Measurements from ENCODE around the gene THRB.

Gene THRB

GRCh38 chr3:24157106-24157505, 337.5 kb downstream of the THRB start:
- Histone ChIP-seq H2AFZ (ENCODE audit: low read length) (no peak overlapping the region), H2BK12ac (ENCODE audit: low read length) (no peak overlapping the region), H2AK5ac (ENCODE audit: low read depth, low read length) (no peak overlapping the region), H3K27me3 (ENCODE audit: control insufficient read depth in 3 of 3, insufficient read depth in 3 of 3, low read depth in 1 of 3, low read length in 3 of 3) (no peaks in the 10 kb centered on the region), H3K36me3 (replicated peaks in 1 of 2; ENCODE audit: control insufficient read depth in 2 of 2, insufficient read depth in 2 of 2, low read length in 2 of 2) (no peaks in the 10 kb centered on the region), H3K9me3 (replicated peaks in 1 of 2; ENCODE audit: control insufficient read depth in 2 of 2, insufficient read depth in 1 of 2, low read depth in 1 of 2, low read length in 2 of 2) (no peaks in the 10 kb centered on the region), H3K27ac (replicated peaks; ENCODE audit: low read length) (no peak overlapping the region), H3K4me3 (ENCODE audit: low read length in 2 of 2) (no peak overlapping the region), H3K4me1 (ENCODE audit: control insufficient read depth in 2 of 2, insufficient read depth in 1 of 2, low read depth in 1 of 2, low read length in 2 of 2) (no peaks in the 10 kb centered on the region), H3K23ac (ENCODE audit: low read depth, low read length, poor library complexity) (no peak overlapping the region), H3K9ac (ENCODE audit: low read depth, low read length, poor library complexity) (no peak overlapping the region), H2BK5ac (ENCODE audit: low read length) (no peak overlapping the region), H3K14ac (ENCODE audit: low read length) (no peak overlapping the region), H3K4me2 (ENCODE audit: insufficient read depth, low read length, poor library complexity, severe bottlenecking) (no peak overlapping the region), H3K18ac (ENCODE audit: low read length) (no peak overlapping the region), H3K4ac (ENCODE audit: low read length) (no peak overlapping the region), H3K79me1 (ENCODE audit: low read depth, low read length) (no peaks in the 10 kb centered on the region), H4K91ac (ENCODE audit: low read depth, low read length, poor library complexity) (no peak overlapping the region), H4K8ac (ENCODE audit: low read depth, low read length) (no peak overlapping the region), H2BK120ac (ENCODE audit: low read depth, low read length) (no peak overlapping the region), H2BK15ac (ENCODE audit: low read length) (no peak overlapping the region)
- WGBS, 2 donors (ENCODE audit: extremely low coverage in 2 of 2, insufficient read length in 2 of 2, insufficient replicate concordance in 1 of 2) = no CpG with 5 or more reads among the region's 4 CpGs
- no peak for DNase-seq (ENCODE audit: low spot score)

GRCh38 chr3:24156466-24156865, 338.2 kb downstream of the THRB start:
- no peak overlapping the region for H2BK5ac ChIP-seq (ENCODE audit: low read length)
- no peak overlapping the region for H3K4ac ChIP-seq (ENCODE audit: low read length)
- no peaks in the 10 kb centered on the region for H3K27me3 ChIP-seq (ENCODE audit: control insufficient read depth in 3 of 3, insufficient read depth in 3 of 3, low read depth in 1 of 3, low read length in 3 of 3)
- no peaks in the 10 kb centered on the region for H3K79me1 ChIP-seq (ENCODE audit: low read depth, low read length)
- H2AK5ac ChIP-seq (ENCODE audit: low read depth, low read length) = no peak overlapping the region
- no CpG with 5 or more reads among the region's 2 CpGs for WGBS, 2 donors (ENCODE audit: extremely low coverage in 2 of 2, insufficient read length in 2 of 2, insufficient replicate concordance in 1 of 2)
- no peak overlapping the region for H3K27ac ChIP-seq (replicated peaks; ENCODE audit: low read length)
- no peak overlapping the region for H3K23ac ChIP-seq (ENCODE audit: low read depth, low read length, poor library complexity)
- no peaks in the 10 kb centered on the region for H3K4me1 ChIP-seq (ENCODE audit: control insufficient read depth in 2 of 2, insufficient read depth in 1 of 2, low read depth in 1 of 2, low read length in 2 of 2)
- H3K4me2 ChIP-seq (ENCODE audit: insufficient read depth, low read length, poor library complexity, severe bottlenecking) = no peak overlapping the region
- DNase-seq (ENCODE audit: low spot score) = no peak
- no peak overlapping the region for H2BK15ac ChIP-seq (ENCODE audit: low read length)
- no peak overlapping the region for H4K91ac ChIP-seq (ENCODE audit: low read depth, low read length, poor library complexity)
- H3K14ac ChIP-seq (ENCODE audit: low read length) = no peak overlapping the region
- no peaks in the 10 kb centered on the region for H3K9me3 ChIP-seq (replicated peaks in 1 of 2; ENCODE audit: control insufficient read depth in 2 of 2, insufficient read depth in 1 of 2, low read depth in 1 of 2, low read length in 2 of 2)
- no peak overlapping the region for H3K9ac ChIP-seq (ENCODE audit: low read depth, low read length, poor library complexity)
- no peak overlapping the region for H4K8ac ChIP-seq (ENCODE audit: low read depth, low read length)
- no peak overlapping the region for H3K18ac ChIP-seq (ENCODE audit: low read length)
- H2BK120ac ChIP-seq (ENCODE audit: low read depth, low read length) = no peak overlapping the region
- no peak overlapping the region for H2AFZ ChIP-seq (ENCODE audit: low read length)
- no peaks in the 10 kb centered on the region for H3K36me3 ChIP-seq (replicated peaks in 1 of 2; ENCODE audit: control insufficient read depth in 2 of 2, insufficient read depth in 2 of 2, low read length in 2 of 2)
- no peak overlapping the region for H2BK12ac ChIP-seq (ENCODE audit: low read length)
- no peak overlapping the region for H3K4me3 ChIP-seq (ENCODE audit: low read length in 2 of 2)

- Histone ChIP-seq H3K4me1 (ENCODE audit: control insufficient read depth in 2 of 2, insufficient read depth in 1 of 2, low read depth in 1 of 2, low read length in 2 of 2) (no peaks in the 10 kb centered on the region), H3K9ac (ENCODE audit: low read depth, low read length, poor library complexity) (no peak overlapping the region), H3K36me3 (replicated peaks in 1 of 2; ENCODE audit: control insufficient read depth in 2 of 2, insufficient read depth in 2 of 2, low read length in 2 of 2) (no peaks in the 10 kb centered on the region), H3K27ac (replicated peaks; ENCODE audit: low read length) (no peak overlapping the region), H3K4me3 (ENCODE audit: low read length in 2 of 2) (no peak overlapping the region), H3K18ac (ENCODE audit: low read length) (no peak overlapping the region), H4K8ac (ENCODE audit: low read depth, low read length) (no peak overlapping the region), H4K91ac (ENCODE audit: low read depth, low read length, poor library complexity) (no peak overlapping the region), H3K14ac (ENCODE audit: low read length) (no peak overlapping the region), H2BK5ac (ENCODE audit: low read length) (no peak overlapping the region), H3K23ac (ENCODE audit: low read depth, low read length, poor library complexity) (no peak overlapping the region), H2BK15ac (ENCODE audit: low read length) (no peak overlapping the region), H3K27me3 (ENCODE audit: control insufficient read depth in 3 of 3, insufficient read depth in 3 of 3, low read depth in 1 of 3, low read length in 3 of 3) (no peaks in the 10 kb centered on the region), H2AFZ (ENCODE audit: low read length) (no peak overlapping the region), H2BK120ac (ENCODE audit: low read depth, low read length) (no peak overlapping the region), H2BK12ac (ENCODE audit: low read length) (no peak overlapping the region), H3K79me1 (ENCODE audit: low read depth, low read length) (no peaks in the 10 kb centered on the region), H2AK5ac (ENCODE audit: low read depth, low read length) (no peak overlapping the region), H3K4me2 (ENCODE audit: insufficient read depth, low read length, poor library complexity, severe bottlenecking) (no peak overlapping the region), H3K4ac (ENCODE audit: low read length) (no peak overlapping the region), H3K9me3 (replicated peaks in 1 of 2; ENCODE audit: control insufficient read depth in 2 of 2, insufficient read depth in 1 of 2, low read depth in 1 of 2, low read length in 2 of 2) (no peaks in the 10 kb centered on the region)
- DNase-seq (ENCODE audit: low spot score) = no peak
These were observed 339.4 kb downstream of the THRB start for GRCh38 chr3:24155276-24155675.

GRCh38 chr3:24154781-24155180, 339.9 kb downstream of the THRB start:
- H3K4me3 ChIP-seq (ENCODE audit: low read length in 2 of 2) = no peak overlapping the region
- H3K9me3 ChIP-seq (replicated peaks in 1 of 2; ENCODE audit: control insufficient read depth in 2 of 2, insufficient read depth in 1 of 2, low read depth in 1 of 2, low read length in 2 of 2) = no peaks in the 10 kb centered on the region
- H3K27me3 ChIP-seq (ENCODE audit: control insufficient read depth in 3 of 3, insufficient read depth in 3 of 3, low read depth in 1 of 3, low read length in 3 of 3) = no peaks in the 10 kb centered on the region
- no peak overlapping the region for H3K4ac ChIP-seq (ENCODE audit: low read length)
- no peak overlapping the region for H2BK12ac ChIP-seq (ENCODE audit: low read length)
- H3K4me1 ChIP-seq (ENCODE audit: control insufficient read depth in 2 of 2, insufficient read depth in 1 of 2, low read depth in 1 of 2, low read length in 2 of 2) = no peaks in the 10 kb centered on the region
- H2AFZ ChIP-seq (ENCODE audit: low read length) = no peak overlapping the region
- WGBS, 2 donors (ENCODE audit: extremely low coverage in 2 of 2, insufficient read length in 2 of 2, insufficient replicate concordance in 1 of 2) = no CpG with 5 or more reads among the region's 1 CpG
- H3K18ac ChIP-seq (ENCODE audit: low read length) = no peak overlapping the region
- H3K4me2 ChIP-seq (ENCODE audit: insufficient read depth, low read length, poor library complexity, severe bottlenecking) = no peak overlapping the region
- no peak for DNase-seq (ENCODE audit: low spot score)
- no peak overlapping the region for H2BK120ac ChIP-seq (ENCODE audit: low read depth, low read length)
- H3K27ac ChIP-seq (replicated peaks; ENCODE audit: low read length) = no peak overlapping the region
- no peak overlapping the region for H3K9ac ChIP-seq (ENCODE audit: low read depth, low read length, poor library complexity)
- H2BK5ac ChIP-seq (ENCODE audit: low read length) = no peak overlapping the region
- H3K23ac ChIP-seq (ENCODE audit: low read depth, low read length, poor library complexity) = no peak overlapping the region
- no peak overlapping the region for H3K14ac ChIP-seq (ENCODE audit: low read length)
- no peak overlapping the region for H2AK5ac ChIP-seq (ENCODE audit: low read depth, low read length)
- no peak overlapping the region for H2BK15ac ChIP-seq (ENCODE audit: low read length)
- no peaks in the 10 kb centered on the region for H3K36me3 ChIP-seq (replicated peaks in 1 of 2; ENCODE audit: control insufficient read depth in 2 of 2, insufficient read depth in 2 of 2, low read length in 2 of 2)
- no peak overlapping the region for H4K91ac ChIP-seq (ENCODE audit: low read depth, low read length, poor library complexity)
- no peak overlapping the region for H4K8ac ChIP-seq (ENCODE audit: low read depth, low read length)
- H3K79me1 ChIP-seq (ENCODE audit: low read depth, low read length) = no peaks in the 10 kb centered on the region
